Upper lobe of left lung (tissue), 4 donors: ENCODE data around the gene PRICKLE3.

Source experiments
- EP300 ChIP-seq, 4 donors: sonication (generic); formaldehyde crosslinking; IDR thresholded peaks; one replicate each; pipeline ENCODE4 v1.5.1; 2017; ENCODE audit warnings: antibody characterized with exemption in 4 of 4, control low read depth in 2 of 4
- POLR2AphosphoS5 ChIP-seq, 2 donors: sonication (generic); formaldehyde crosslinking; IDR thresholded peaks; one replicate each; pipeline ENCODE4 v1.5.1; 2017; ENCODE audit warnings: antibody characterized with exemption in 2 of 2
- TF ChIP-seq, protein P1 (sequence below), 6 experiments: fragments of 450-650 bp in 4 of 6; fragments of 200-600 bp in 2 of 6; sonication (generic) in 2 of 6; IDR thresholded peaks; one replicate each; pipeline ENCODE4 v1.5.1; 2016 to 2019; ENCODE audit warnings: antibody characterized with exemption in 6 of 6

DNA sequence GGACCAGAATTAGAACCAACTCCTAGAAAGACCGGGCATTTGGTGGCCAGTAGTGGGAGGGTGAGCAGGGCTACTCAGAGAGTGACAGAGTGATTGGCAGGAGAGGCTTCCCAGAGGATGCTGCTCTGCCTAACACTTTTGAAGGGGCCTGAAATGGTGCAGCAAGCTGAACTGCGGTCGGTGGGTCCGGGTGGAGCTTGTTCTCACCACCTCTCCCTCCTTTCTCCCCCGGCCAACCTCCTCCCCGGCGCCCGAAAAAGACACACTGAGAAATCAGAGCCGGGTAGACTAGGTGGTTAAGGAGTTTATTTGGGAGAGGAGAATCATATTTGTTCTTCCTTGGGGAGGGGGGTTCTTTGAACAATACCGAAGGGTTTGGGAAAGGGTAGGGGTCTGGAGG, 1.4 kb upstream of the PRICKLE3 start:
- TF ChIP-seq, protein P1, sequence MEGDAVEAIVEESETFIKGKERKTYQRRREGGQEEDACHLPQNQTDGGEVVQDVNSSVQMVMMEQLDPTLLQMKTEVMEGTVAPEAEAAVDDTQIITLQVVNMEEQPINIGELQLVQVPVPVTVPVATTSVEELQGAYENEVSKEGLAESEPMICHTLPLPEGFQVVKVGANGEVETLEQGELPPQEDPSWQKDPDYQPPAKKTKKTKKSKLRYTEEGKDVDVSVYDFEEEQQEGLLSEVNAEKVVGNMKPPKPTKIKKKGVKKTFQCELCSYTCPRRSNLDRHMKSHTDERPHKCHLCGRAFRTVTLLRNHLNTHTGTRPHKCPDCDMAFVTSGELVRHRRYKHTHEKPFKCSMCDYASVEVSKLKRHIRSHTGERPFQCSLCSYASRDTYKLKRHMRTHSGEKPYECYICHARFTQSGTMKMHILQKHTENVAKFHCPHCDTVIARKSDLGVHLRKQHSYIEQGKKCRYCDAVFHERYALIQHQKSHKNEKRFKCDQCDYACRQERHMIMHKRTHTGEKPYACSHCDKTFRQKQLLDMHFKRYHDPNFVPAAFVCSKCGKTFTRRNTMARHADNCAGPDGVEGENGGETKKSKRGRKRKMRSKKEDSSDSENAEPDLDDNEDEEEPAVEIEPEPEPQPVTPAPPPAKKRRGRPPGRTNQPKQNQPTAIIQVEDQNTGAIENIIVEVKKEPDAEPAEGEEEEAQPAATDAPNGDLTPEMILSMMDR (IDR thresholded peaks at IDR 0.05): no peak
- no peak for TF ChIP-seq EP300 (IDR thresholded peaks at IDR 0.05)
- TF ChIP-seq POLR2AphosphoS5 (IDR thresholded peaks at IDR 0.05): no peak
